ENCODE results near the gene SYNE4. TPM values are rescaled to one million over a fixed set of nuclear protein-coding genes. Genes with fewer than 3 reads are reported as not detected.

SYNE4 gene
- total RNA-seq, 1 experiment from 2014 or later, result 1.4 TPM

GRCh38 chr19:36028313-36029041, 19.9 kb upstream of the SYNE4 start:
- DNase-seq (ENCODE audit: low read depth), result no peak
- in situ Hi-C loops (cut with HindIII; ENCODE audit: low pct_unique_long_range_greater_than_20kb, low sequenced_read_pairs), result no loop called here

DNA sequence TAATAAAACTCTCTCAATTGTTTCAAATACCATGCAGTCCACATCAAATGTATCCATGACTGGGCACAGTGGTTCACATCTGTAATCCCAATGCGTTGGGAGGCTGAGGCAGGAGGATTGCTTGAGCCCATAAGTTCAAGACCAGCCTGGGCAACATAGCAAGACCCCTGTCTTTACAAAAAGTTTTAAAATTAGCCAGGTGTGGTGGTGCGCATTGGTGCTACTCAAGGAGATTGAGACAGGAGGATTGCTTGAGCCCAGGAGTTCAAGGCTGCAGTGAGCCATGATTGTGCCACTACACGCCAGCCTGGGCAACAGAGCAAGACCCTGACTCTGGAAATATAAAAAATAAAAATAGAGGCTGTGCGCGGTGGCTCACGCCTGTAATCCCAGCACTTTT, 19.1 kb upstream of the SYNE4 start:
- in situ Hi-C loops (cut with HindIII; ENCODE audit: low pct_unique_long_range_greater_than_20kb, low sequenced_read_pairs), result no loop called here

GRCh38 chr19:36026091-36026876, 17.7 kb upstream of the SYNE4 start:
- in situ Hi-C loops (cut with HindIII; ENCODE audit: low pct_unique_long_range_greater_than_20kb, low sequenced_read_pairs), result no loop called here
- DNase-seq (ENCODE audit: low read depth), result no peak

More for the DNA sequence above, 19.1 kb upstream of the SYNE4 start:
- DNase-seq (ENCODE audit: low read depth), result no peak

- in situ Hi-C loops (cut with HindIII; ENCODE audit: low pct_unique_long_range_greater_than_20kb, low sequenced_read_pairs), result no loop called here
- DNase-seq (ENCODE audit: low read depth), result no peak
These were observed 16.9 kb upstream of the SYNE4 start for GRCh38 chr19:36025541-36025940.

- DNase-seq (ENCODE audit: low read depth), result no peak
- in situ Hi-C loops (cut with HindIII; ENCODE audit: low pct_unique_long_range_greater_than_20kb, low sequenced_read_pairs), result no loop called here
These were observed 14.8 kb upstream of the SYNE4 start for GRCh38 chr19:36023432-36023831.

GRCh38 chr19:36019061-36019670, 10.6 kb upstream of the SYNE4 start:
- in situ Hi-C loops (cut with HindIII; ENCODE audit: low pct_unique_long_range_greater_than_20kb, low sequenced_read_pairs), result no loop called here
- no peak for DNase-seq (ENCODE audit: low read depth)

- in situ Hi-C loops (cut with HindIII; ENCODE audit: low pct_unique_long_range_greater_than_20kb, low sequenced_read_pairs), result no loop called here
- peak; percentile 99 for DNase-seq (ENCODE audit: low read depth)
These were observed 5.7 kb upstream of the SYNE4 start, which contains the start of gene ALKBH6 for GRCh38 chr19:36014012-36014924. Gene ALKBH6, minus strand, starts transcription at chr19:36014213. Its CDS starts 816 bp downstream, at chr19:36013397.

- in situ Hi-C loops (cut with HindIII; ENCODE audit: low pct_unique_long_range_greater_than_20kb, low sequenced_read_pairs), result no loop called here
- no peak for DNase-seq (ENCODE audit: low read depth)
These were observed 4.8 kb upstream of the SYNE4 start for GRCh38 chr19:36013280-36014011.

DNA sequence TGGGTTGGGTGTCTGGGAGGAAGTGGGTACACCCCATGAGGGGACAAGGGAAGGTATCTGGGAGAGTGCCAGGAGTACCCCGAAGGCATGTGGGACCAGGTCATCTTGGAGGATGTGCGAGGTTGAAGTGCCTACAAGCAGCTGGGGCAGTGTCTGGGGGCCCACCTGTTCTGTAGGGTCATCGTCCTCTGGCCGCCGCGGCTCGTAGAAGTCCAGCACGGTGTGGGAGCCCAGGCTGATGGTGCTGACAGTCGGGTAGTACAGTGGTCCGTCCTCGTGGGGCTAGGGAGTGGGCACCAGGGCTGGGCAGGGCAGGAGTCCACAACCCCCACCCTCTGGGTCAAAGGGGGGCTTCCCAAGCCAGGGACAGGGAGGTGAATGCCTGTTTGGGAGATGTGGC, 1.8 kb upstream of the SYNE4 start:
- in situ Hi-C loops (cut with HindIII; ENCODE audit: low pct_unique_long_range_greater_than_20kb, low sequenced_read_pairs), result no loop called here
- DNase-seq (ENCODE audit: low read depth), result no peak

- in situ Hi-C loops (cut with HindIII; ENCODE audit: low pct_unique_long_range_greater_than_20kb, low sequenced_read_pairs), result no loop called here
- DNase-seq (ENCODE audit: low read depth), result no peak
These were observed 1.2 kb upstream of the SYNE4 start for GRCh38 chr19:36009633-36010379.

DNA sequence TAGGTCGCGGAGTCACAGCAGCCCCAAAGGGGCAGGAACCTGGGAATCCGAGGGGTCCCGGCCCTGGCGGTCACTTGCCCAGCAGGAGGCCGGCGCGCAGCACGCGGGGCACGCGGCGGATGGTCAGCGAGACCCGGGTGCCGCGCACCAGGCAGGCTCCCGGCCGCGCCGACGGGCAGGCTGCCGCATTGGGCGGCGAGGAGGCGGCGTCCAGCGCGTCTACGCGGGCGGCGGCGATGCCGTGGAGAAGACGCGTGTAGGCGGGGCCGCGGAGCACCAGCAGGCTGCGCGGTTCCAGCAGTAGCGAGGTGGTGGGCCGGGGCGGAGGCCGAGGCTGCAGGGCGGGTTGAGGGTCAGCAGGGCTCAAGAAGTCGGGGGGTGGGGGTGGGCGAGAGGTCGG, 607 bp upstream of the SYNE4 start:
- in situ Hi-C loops (cut with HindIII; ENCODE audit: low pct_unique_long_range_greater_than_20kb, low sequenced_read_pairs), result no loop called here
- peak; percentile 31 for DNase-seq (ENCODE audit: low read depth)

GRCh38 chr19:36006955-36007354, 1.7 kb downstream of the SYNE4 start:
- in situ Hi-C loops (cut with HindIII; ENCODE audit: low pct_unique_long_range_greater_than_20kb, low sequenced_read_pairs), result no loop called here
- no peak for DNase-seq (ENCODE audit: low read depth)

DNA sequence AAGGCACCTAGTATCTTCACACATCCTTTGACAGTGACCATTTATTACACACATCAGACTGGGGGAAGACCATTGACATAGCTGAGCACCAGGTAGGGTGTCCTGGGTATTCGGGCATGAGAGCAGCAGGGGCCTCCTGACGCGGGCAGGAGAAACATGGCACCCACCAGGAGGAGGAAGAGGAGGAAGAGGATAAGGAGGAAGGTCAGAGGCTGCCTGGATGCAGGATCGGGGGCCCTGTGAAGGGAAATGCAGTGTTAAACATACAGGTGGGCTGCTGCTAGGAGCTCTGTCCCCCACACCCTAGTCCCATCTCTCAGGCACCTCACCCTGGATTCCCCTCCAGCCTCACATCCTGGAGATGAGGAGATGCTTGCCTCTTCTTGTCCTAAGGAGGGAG, 5.3 kb downstream of the SYNE4 start:
- DNase-seq (ENCODE audit: low read depth), result no peak
- in situ Hi-C loops (cut with HindIII; ENCODE audit: low pct_unique_long_range_greater_than_20kb, low sequenced_read_pairs), result no loop called here

DNA sequence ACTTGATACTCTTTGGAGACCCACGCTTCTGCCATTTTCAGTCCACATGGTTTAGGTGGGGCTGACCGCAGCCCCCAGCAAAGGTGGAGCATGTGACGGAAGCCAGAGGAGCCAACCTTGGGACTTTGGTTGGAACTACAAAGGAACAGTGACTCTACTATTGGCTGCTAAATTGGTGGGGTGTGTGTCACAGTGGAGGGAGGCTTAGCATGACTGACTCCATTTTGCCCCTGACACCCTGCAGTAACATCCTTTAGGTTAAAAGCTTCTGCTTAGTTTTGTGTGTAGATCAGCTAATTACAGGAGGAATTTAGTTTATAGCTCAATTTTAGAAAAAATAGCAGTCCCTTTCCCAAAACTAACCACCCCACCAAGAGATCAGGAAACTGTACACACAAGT, 7.0 kb downstream of the SYNE4 start:
- in situ Hi-C loops (cut with HindIII; ENCODE audit: low pct_unique_long_range_greater_than_20kb, low sequenced_read_pairs), result no loop called here
- DNase-seq (ENCODE audit: low read depth), result no peak

DNA sequence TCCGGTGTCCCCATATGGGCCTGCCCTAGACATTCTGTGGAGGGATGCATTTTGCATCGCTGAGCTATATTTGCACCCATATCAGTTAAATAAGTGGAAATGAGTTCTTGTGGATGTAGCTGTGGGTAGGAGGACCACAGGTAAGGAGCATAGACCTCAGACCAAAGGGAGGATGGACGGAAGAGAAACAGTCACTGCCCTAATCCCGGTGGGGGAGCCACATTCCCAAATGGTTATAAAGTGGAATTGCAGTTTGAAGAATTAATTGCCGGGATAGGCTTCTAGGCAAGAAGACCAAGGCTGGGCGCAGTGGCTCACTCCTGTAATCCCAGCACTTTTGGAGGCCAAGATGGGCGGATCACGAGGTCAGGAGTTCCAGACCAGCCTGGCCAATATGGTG, 11.8 kb downstream of the SYNE4 start:
- in situ Hi-C loops (cut with HindIII; ENCODE audit: low pct_unique_long_range_greater_than_20kb, low sequenced_read_pairs), result no loop called here
- DNase-seq (ENCODE audit: low read depth), result no peak

- peak; percentile 93 for DNase-seq (ENCODE audit: low read depth)
- in situ Hi-C loops (cut with HindIII; ENCODE audit: low pct_unique_long_range_greater_than_20kb, low sequenced_read_pairs), result no loop called here
These were observed 13.3 kb downstream of the SYNE4 start, which contains the start of gene SDHAF1 for GRCh38 chr19:35995048-35995993. Gene SDHAF1, plus strand, starts transcription at chr19:35995188. Its CDS starts 87 bp downstream, at chr19:35995275.
